Measurements from ENCODE around the gene PLIN3. TPM values are rescaled to one million over a fixed set of nuclear protein-coding genes. Genes with fewer than 3 reads are reported as not detected.
"Not testable (repeated sequence)": the region's sequence is repeated elsewhere in the genome, so short reads cannot be mapped to it uniquely, and the experiment has no call there.

Gene PLIN3
- total RNA-seq, 1 experiment from 2014 or later, result 207 TPM

GRCh38 chr19:4792866-4793195 is 74.6 kb downstream of the PLIN3 start:
- RAD21 ChIA-PET (ENCODE audit: low non-redundant PET in 1 of 2, low total read pairs in 2 of 2, uncharacterized antibody in 2 of 2, unreplicated experiment in 2 of 2); CTCF ChIA-PET; H3K9me2 ChIP-seq (ENCODE audit: insufficient read depth); H2AFZ ChIP-seq (ENCODE audit: low read depth, low read length, poor library complexity, severe bottlenecking); BruUV-seq (replicated peaks); intact Hi-C loops (cut with micrococcal nuclease); H3K9me3 ChIP-seq (ENCODE audit: control insufficient read depth in 1 of 2, insufficient read depth in 1 of 2, low read depth in 1 of 2, low read length in 2 of 2); H3K27me3 ChIP-seq (ENCODE audit: insufficient read depth, low read length); H4K20me1 ChIP-seq (ENCODE audit: insufficient read depth); ATAC-seq; POLR2A ChIA-PET; DNase-seq (ENCODE audit: low read depth, low spot score): not testable (repeated sequence)
- H3K79me2 ChIP-seq (ENCODE audit: insufficient read depth, low read length), result peaks cover 58% of the 10 kb centered on the region
- H3K4me2 ChIP-seq (ENCODE audit: low read length), result peak overlapping the region; percentile 98
- H3K9ac ChIP-seq (ENCODE audit: low read length), result peak overlapping the region; percentile 97
- H3K36me3 ChIP-seq (ENCODE audit: control insufficient read depth in 1 of 2, insufficient read depth in 2 of 2, low read length in 2 of 2), result peaks cover 10 to 25% of the 10 kb centered on the region in 2 experiments; a peak in 3 of 4 replicates
- peak overlapping the region; percentile 75 to 87 for H3K4me3 ChIP-seq (replicated peaks in 1 of 2; ENCODE audit: low read depth in 1 of 2, low read length in 2 of 2)
- peak overlapping the region; percentile 97 for H3K27ac ChIP-seq (ENCODE audit: low read depth, low read length)
- peaks cover 12 to 19% of the 10 kb centered on the region in 2 experiments for H3K4me1 ChIP-seq (ENCODE audit: control insufficient read depth in 1 of 2, insufficient read depth in 2 of 2, low read length in 2 of 2)

DNA sequence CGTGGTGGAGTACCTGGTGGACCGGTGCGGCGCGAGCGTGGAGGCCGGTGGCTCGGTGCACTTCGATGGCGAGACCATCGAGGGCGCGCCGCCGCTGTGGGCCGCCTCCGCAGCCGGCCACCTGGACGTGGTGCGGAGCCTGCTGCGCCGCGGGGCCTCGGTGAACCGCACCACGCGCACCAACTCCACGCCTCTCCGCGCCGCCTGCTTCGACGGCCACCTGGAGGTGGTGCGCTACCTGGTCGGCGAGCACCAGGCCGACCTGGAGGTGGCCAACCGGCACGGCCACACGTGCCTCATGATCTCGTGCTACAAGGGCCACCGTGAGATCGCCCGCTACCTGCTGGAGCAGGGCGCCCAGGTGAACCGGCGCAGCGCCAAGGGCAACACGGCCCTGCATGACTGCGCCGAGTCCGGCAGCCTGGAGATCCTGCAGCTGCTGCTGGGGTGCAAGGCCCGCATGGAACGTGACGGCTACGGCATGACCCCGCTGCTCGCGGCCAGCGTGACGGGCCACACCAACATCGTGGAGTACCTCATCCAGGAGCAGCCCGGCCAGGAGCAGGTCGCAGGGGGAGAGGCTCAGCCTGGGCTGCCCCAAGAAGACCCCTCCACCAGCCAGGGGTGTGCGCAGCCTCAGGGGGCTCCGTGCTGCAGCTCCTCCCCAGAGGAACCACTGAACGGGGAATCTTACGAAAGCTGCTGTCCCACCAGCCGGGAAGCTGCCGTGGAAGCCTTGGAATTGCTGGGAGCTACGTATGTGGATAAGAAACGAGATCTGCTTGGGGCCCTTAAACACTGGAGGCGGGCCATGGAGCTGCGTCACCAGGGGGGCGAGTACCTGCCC is 75.2 kb downstream of the PLIN3 start:
- H4K20me1 ChIP-seq (ENCODE audit: insufficient read depth); H3K27me3 ChIP-seq (ENCODE audit: insufficient read depth, low read length); DNase-seq (ENCODE audit: low read depth, low spot score); ATAC-seq; intact Hi-C loops (cut with micrococcal nuclease); H3K9me2 ChIP-seq (ENCODE audit: insufficient read depth); BruUV-seq (replicated peaks); H3K9me3 ChIP-seq (ENCODE audit: control insufficient read depth in 1 of 2, insufficient read depth in 1 of 2, low read depth in 1 of 2, low read length in 2 of 2); H2AFZ ChIP-seq (ENCODE audit: low read depth, low read length, poor library complexity, severe bottlenecking): not testable (repeated sequence)
- peaks cover 12 to 19% of the 10 kb centered on the region in 2 experiments for H3K4me1 ChIP-seq (ENCODE audit: control insufficient read depth in 1 of 2, insufficient read depth in 2 of 2, low read length in 2 of 2)
- ChIA-PET RAD21 (ENCODE audit: low non-redundant PET in 1 of 2, low total read pairs in 2 of 2, uncharacterized antibody in 2 of 2, unreplicated experiment in 2 of 2) (interaction anchor here in 1 of 2 experiments (0.6 to 1.3 kb wide), 2 partner anchors 15 to 120 kb away, joined by 3 read pairs; no protein-coding TSS in a partner anchor), CTCF (interaction anchor here (0.6 to 3.4 kb wide), 10 partner anchors 10 to 269 kb away, joined by 3 to 94 read pairs (median 8); no protein-coding TSS in a partner anchor), POLR2A (interaction anchor here (1.0 to 1.4 kb wide), 2 partner anchors 67 to 70 kb away, joined by 3 to 14 read pairs; no protein-coding TSS in a partner anchor)
- peak; percentile 3 for TF ChIP-seq POLR2A (IDR thresholded peaks at IDR 0.05; ENCODE audit: borderline replicate concordance, extremely low read depth, insufficient read depth, insufficient read length)
- TF ChIP-seq ZFX (IDR thresholded peaks at IDR 0.05), result peak; percentile 86; the same call in 1 of the 2 replicates
- peak; percentile 58; the same call in 1 of the 2 replicates for TF ChIP-seq MAX (IDR thresholded peaks at IDR 0.05)
- peak overlapping the region; percentile 98 for H3K4me2 ChIP-seq (ENCODE audit: low read length)
- peak overlapping the region; percentile 97 for H3K27ac ChIP-seq (ENCODE audit: low read depth, low read length)
- peaks cover 55% of the 10 kb centered on the region for H3K79me2 ChIP-seq (ENCODE audit: insufficient read depth, low read length)
- peaks cover 10 to 25% of the 10 kb centered on the region in 2 experiments; a peak in 3 of 4 replicates for H3K36me3 ChIP-seq (ENCODE audit: control insufficient read depth in 1 of 2, insufficient read depth in 2 of 2, low read length in 2 of 2)
- peak overlapping the region; percentile 75 to 87 for H3K4me3 ChIP-seq (replicated peaks in 1 of 2; ENCODE audit: low read depth in 1 of 2, low read length in 2 of 2)
- H3K9ac ChIP-seq (ENCODE audit: low read length), result peak overlapping the region; percentile 97
